Lower leg skin (tissue), 4 donors: ENCODE measurements around the gene SOX5. TPM values are rescaled to one million over a fixed set of nuclear protein-coding genes. Genes with fewer than 3 reads are reported as not detected.
"Not testable (repeated sequence)": the region's sequence is repeated elsewhere in the genome, so short reads cannot be mapped to it uniquely, and the experiment has no call there.

Experiments
- DNase-seq, 2 donors: peaks; one replicate each; pipeline ENCODE4 v3.0.0-alpha.2; 2019; ENCODE audit warnings: low spot score in 2 of 2
- H3K4me3 ChIP-seq: fragments of 200-600 bp; sonication (generic); 2 replicates; pipeline ENCODE4 v1.5.1; 2017; ENCODE audit warnings: mild to moderate bottlenecking, low read depth; ENCODE audit not compliant: poor library complexity, severe bottlenecking
- CTCF ChIP-seq, 3 donors: fragments of 450-650 bp; IDR thresholded peaks; one replicate each; pipeline ENCODE4 v1.5.1; 2016; ENCODE audit warnings: antibody characterized with exemption in 3 of 3, mild to moderate bottlenecking in 3 of 3, moderate library complexity in 2 of 3
- POLR2A ChIP-seq, 2 donors: fragments of 450-650 bp; IDR thresholded peaks; one replicate each; pipeline ENCODE4 v1.6.1; 2016 to 2017; ENCODE audit warnings: antibody characterized with exemption in 2 of 2, mild to moderate bottlenecking in 1 of 2, moderate library complexity in 1 of 2
- WGBS, 2 donors: methylation state at CpG; one replicate each; pipeline ENCODE4 v1.1.5; 2018; 5-methylcytosine and 5-hydroxymethylcytosine counted together
- intact Hi-C: fragments of 100-400 bp; cut with DNase I; formaldehyde crosslinking; loops from one replicate; pipeline ENCODE4 v1.15.0; 2023; ENCODE audit warnings: low total_unique reads
- total RNA-seq, 4 donors: library from RNA; depleted of rRNA; stranded (reverse); fragments of >200 nt; gene quantifications; one replicate each; pipeline ENCODE4 v1.1.0, GENCODE V29; 2016

SOX5 gene
- total RNA-seq, 4 donors from 2014 or later: 23.7 to 59.7 (median 33.6) TPM

- H3K4me3 ChIP-seq: no peak overlapping the region
- 86 to 94% methylated on average over 5 of the region's 5 CpGs for WGBS, 2 donors
- intact Hi-C loops: no loop called here
- DNase-seq: no peak
- TF ChIP-seq POLR2A (IDR thresholded peaks at IDR 0.05) (no peak), CTCF (IDR thresholded peaks at IDR 0.05) (no peak)
These were observed 68.5 kb downstream of the SOX5 start for GRCh38 chr12:23880988-23881387.

GRCh38 chr12:23876618-23877017 is 72.9 kb downstream of the SOX5 start:
- intact Hi-C loops, DNase-seq, H3K4me3 ChIP-seq: not testable (repeated sequence)
- 86 to 89% methylated on average over 1 of the region's 1 CpG for WGBS, 2 donors

- no peak overlapping the region for H3K4me3 ChIP-seq
- no peak for DNase-seq
- TF ChIP-seq POLR2A (IDR thresholded peaks at IDR 0.05) (no peak), CTCF (IDR thresholded peaks at IDR 0.05) (no peak)
- intact Hi-C loops: no loop called here
These were observed 81.7 kb downstream of the SOX5 start for GRCh38 chr12:23867794-23868193.

- no peak for DNase-seq
- WGBS, 2 donors: 82 to 91% methylated on average over 3 of the region's 3 CpGs
- H3K4me3 ChIP-seq: no peak overlapping the region
- intact Hi-C loops: no loop called here
- TF ChIP-seq CTCF (IDR thresholded peaks at IDR 0.05): no peak
- TF ChIP-seq POLR2A (IDR thresholded peaks at IDR 0.05): no peak
These were observed 86.8 kb downstream of the SOX5 start for GRCh38 chr12:23862701-23863100.

- no peak for DNase-seq
- no peak for TF ChIP-seq POLR2A (IDR thresholded peaks at IDR 0.05)
- intact Hi-C loops: no loop called here
- 72 to 92% methylated on average over 1 of the region's 1 CpG for WGBS, 2 donors
- no peak overlapping the region for H3K4me3 ChIP-seq
These were observed 89.5 kb downstream of the SOX5 start for GRCh38 chr12:23860019-23860418.

- no peak for DNase-seq
- intact Hi-C loops: no loop called here
- no peak overlapping the region for H3K4me3 ChIP-seq
- TF ChIP-seq POLR2A (IDR thresholded peaks at IDR 0.05) (no peak), CTCF (IDR thresholded peaks at IDR 0.05) (no peak)
These were observed 92.3 kb downstream of the SOX5 start for GRCh38 chr12:23857178-23857577.

- TF ChIP-seq POLR2A (IDR thresholded peaks at IDR 0.05) (no peak), CTCF (IDR thresholded peaks at IDR 0.05) (no peak)
- 67 to 72% methylated on average over 4 of the region's 4 CpGs for WGBS, 2 donors
- no peak overlapping the region for H3K4me3 ChIP-seq
- DNase-seq: no peak
- intact Hi-C loops: no loop called here
These were observed 93.7 kb downstream of the SOX5 start for GRCh38 chr12:23855813-23856212.
